Activated CD4-positive, alpha-beta T cell treated with anti-CD3 and anti-CD28 coated beads, Interleukin-10, Interleukin-2, amounts not matched to agents 100 ng/mL and 50 ng/mL, durations not matched to agents 16 hours and 8 hours (primary cell): ENCODE results near the gene VPS13D.
A peak's percentile ranks its signal among the peaks of the same experiment; 100 is the strongest.
"Not testable (repeated sequence)": the region's sequence is repeated elsewhere in the genome, so short reads cannot be mapped to it uniquely, and the experiment has no call there.

ENCODE experiments used
- DNase-seq: peaks from one replicate; pipeline ENCODE4 v3.0.0-alpha.2; 2020

The VPS13D gene

GRCh38 chr1:12294076-12294475 lies 64.2 kb downstream of the VPS13D start:
- DNase-seq: no peak

DNA sequence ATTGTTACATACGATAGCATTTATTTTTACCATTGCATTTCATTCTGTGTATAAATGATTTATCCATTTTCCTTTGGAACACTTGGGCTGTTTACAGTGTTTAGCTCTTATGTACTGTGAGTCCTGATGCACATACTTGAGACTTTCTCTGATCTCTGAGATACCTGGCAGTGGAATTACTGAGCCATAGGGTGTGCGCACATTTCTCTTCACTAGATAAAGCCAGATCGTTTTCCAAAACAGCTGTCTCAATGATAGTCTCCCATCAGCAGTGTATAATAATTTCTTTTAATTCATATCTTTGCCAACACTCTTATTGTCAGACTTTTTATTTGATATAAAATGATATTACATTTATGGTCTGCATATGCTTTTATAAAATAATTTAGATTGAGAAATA lies 66.2 kb downstream of the VPS13D start:
- no peak for DNase-seq

GRCh38 chr1:12296623-12297022 lies 66.8 kb downstream of the VPS13D start:
- peak; percentile 80 for DNase-seq

DNA sequence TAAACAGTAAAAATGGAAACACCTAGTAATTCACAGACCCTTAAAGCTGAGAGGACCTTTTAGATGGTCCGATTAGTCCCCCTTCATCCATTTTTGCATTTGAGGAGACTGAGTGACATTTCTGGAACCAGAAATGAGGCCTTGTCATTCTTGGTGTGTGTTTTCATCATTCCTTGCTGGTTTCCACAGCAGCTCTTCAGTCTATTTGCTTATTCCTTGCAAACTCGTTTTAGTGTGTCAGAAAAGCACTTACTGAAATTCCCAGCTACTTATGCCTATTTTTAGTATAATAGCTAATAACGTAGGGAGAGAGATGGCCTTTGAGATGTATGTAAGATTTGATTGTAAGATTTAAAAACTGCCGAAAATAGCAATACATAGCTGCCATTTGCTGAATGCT lies 70.9 kb downstream of the VPS13D start:
- no peak for DNase-seq

GRCh38 chr1:12301518-12302237 lies 71.8 kb downstream of the VPS13D start:
- no peak for DNase-seq

DNA sequence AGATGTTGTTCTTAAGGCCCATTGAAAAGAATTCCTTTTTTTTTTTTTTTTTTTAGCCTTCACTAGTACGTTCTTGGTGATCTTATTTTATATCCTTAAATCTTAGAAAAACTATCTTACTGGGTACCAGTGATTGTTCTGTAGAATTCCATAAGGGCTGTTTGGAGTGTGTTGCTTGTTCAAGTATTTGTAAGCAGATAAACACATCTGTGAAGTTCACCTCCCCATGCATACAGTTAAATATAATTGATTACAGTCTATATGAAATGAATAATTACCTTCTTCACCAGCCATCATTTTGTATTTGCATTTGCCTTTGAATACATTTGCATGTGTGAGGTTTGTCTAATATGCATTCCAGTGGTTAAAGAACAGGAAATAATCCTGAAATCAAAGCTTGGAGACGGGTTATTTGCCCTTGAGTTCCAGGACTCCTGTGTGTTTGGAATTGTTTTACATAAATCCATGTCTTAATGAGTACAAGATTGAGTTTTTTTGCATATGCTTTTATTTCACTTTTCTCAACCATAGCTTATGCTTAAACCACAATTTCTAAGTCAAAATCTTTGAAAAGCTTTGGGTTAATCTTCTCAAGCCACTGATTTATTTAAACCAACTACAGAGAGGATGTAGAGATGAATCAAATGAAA lies 73.1 kb downstream of the VPS13D start:
- no peak for DNase-seq

GRCh38 chr1:12305377-12305776 lies 75.5 kb downstream of the VPS13D start:
- no peak for DNase-seq

DNA sequence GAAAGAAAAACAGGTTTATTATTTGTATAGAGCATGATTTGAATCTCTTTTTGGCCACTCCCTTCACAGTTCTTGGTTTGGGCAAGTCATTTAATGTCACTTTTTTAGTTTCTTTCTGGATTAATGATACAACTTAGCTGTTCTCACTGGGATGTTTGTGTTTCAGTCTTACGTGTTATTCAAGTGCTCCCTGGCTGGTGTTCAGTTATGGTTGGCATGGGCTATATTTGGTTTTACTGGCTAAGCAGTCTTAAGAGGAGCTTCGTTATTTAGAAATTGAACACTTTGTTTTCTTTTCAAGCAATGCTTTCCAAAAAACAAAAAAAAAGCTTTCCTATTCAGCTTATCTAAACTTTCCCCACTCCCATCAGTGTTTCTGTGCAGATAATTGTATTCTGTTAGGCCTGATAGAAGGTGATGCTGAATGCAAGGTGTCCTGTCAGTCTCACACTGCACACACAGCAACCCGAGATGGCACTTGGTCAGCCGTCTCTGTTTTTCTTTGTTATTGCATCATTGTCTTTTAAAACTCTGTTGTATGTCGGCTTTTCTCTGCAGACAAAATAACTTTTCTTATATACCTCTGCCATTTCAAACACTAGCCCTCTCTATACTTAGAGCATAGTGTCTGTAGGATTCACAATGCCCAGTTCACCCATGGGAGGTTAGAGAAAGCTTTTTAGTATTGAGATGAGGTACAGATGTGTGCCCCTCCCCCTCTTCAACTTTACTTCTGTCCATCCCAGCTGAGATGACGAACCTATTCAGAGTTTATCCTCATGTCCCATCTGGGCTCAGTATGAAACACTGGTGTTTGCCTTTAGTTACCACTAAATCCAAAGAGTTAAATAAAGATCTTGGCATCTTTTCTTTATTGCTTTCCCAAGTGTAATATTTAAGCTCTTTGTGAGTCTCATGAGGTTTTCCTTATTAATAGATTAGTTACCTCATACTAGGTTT lies 80.2 kb downstream of the VPS13D start:
- no peak for DNase-seq

GRCh38 chr1:12314333-12314903 lies 84.6 kb downstream of the VPS13D start:
- peak; percentile 17 for DNase-seq

- no peak for DNase-seq
Observed at GRCh38 chr1:12315146-12315545, 85.3 kb downstream of the VPS13D start.

DNA sequence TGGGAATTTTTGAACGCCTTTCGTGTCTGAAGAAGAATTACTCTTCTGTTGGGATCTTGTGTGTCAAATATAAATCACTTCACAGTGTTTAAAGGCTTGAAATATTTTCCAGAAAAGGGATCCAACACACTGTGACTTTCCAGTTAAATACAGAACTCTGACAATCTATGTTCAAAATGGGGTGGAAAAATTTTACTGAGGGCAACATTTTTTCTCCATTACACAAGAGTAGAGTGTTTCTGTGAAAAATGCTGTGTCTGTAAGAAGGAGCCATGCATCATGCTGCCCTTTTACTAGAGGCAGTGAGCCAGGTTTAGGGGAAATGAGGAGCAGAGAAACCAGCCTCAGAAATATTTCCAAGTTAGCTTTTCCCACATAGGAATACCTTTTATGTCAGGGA lies 86.5 kb downstream of the VPS13D start:
- no peak for DNase-seq

DNA sequence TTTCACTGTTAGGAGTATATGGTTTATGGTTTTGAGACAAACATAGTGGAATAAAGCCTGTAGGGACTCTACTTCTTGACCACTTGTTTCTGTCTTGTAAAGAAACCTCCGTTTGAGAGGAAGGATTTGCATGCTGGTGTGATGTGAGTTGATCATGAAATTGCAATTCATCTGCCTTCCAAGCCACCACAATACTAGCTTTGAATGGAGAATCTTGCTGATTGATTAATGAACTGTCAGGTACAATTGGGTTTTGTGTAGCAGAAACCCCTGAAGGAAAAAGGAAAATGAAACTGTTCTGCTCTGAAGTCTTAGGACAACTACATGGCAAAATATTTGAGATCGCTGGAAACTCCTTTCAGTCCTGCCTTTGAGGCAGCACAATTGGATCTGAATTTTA lies 90.7 kb downstream of the VPS13D start:
- no peak for DNase-seq

GRCh38 chr1:12324423-12324822 lies 94.6 kb downstream of the VPS13D start:
- no peak for DNase-seq

- not testable (repeated sequence) for DNase-seq
Observed at GRCh38 chr1:12324973-12325372, 95.1 kb downstream of the VPS13D start.

DNA sequence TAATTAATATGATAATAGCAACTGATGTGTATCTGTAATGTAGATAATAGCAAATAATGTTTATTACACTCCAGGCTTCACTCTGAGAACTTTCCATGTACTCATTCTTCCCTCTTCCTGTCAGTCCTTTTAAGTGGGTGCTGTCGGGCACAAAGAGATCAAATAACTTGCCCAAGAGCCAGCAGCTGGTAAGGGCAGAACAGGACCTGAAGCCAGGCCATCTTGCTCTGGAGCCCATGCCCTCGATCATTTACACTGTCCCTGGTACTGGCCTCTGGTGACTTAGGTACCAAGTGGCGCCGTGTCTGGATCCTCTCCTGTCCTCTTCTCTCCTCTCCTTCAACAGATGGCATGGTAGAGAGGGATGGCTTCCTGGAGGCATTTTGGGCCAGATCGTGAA lies 97.2 kb downstream of the VPS13D start:
- no peak for DNase-seq

- DNase-seq: no peak
Observed at GRCh38 chr1:12327566-12327965, 97.7 kb downstream of the VPS13D start.

DNA sequence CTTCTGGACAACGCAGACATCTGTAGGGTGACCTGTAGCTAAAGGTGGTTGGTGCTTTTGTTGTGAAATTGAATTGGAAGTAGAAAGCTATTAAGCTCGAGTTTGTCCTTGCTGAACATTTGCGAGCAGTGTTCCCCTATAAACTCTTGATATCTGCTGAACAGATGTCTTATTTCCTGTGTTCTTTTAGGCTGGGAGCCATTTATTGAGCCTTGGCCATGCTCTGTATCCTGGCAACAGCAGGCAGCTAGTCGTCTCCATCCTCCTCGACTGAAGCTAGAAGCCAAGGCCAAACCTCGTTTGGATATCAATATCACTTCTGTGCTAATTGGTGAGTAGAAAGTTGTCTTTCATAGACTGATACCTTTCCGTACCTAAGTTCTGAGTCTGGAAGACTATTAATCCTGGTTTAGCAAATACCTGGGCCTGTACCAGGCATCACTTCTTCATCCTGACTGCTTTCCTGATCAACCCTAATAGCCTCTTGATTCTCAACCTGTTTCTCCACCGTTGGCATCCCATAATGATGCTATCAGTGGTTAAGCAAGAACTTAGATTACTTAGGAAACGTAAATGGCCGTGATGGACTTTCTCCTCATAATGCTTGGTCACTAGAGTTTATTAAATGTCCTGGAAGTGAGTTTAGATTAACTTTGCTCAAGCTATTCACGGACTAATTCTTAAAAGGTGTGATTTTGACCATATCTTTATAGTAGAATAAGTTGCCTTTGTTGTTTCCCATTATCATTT lies 103.4 kb downstream of the VPS13D start:
- DNase-seq: no peak

GRCh38 chr1:12335815-12336214 lies 106.0 kb downstream of the VPS13D start:
- DNase-seq: no peak

- no peak for DNase-seq
Observed at GRCh38 chr1:12336413-12336812, 106.6 kb downstream of the VPS13D start.

- DNase-seq: no peak
Observed at GRCh38 chr1:12338017-12338416, 108.2 kb downstream of the VPS13D start.

- no peak for DNase-seq
Observed at GRCh38 chr1:12338823-12339222, 109.0 kb downstream of the VPS13D start.

DNA sequence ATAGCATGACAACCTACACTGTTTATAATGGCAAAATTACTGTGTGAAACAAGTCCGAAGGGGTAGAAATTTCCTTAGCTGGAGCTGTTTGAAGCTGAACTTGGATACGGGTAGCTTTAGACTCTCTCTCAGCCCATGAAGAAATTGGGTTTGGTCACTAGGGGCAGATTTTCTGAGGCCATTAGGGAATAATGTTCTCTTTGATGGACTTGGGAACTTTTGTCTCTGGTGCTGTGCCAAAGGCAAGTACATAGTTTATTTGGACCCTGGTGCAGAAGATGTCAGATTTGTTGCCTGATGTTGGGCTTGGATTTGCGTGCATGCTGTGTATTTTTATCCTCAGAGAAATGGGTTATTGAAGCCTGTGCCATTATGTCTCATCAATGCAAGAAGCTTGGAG lies 109.6 kb downstream of the VPS13D start:
- DNase-seq: no peak
